Activated CD4-positive, alpha-beta T cell treated with anti-CD3 and anti-CD28 coated beads, Interleukin-10, Interleukin-2, amounts not matched to agents 100 ng/mL and 50 ng/mL, durations not matched to agents 16 hours and 8 hours (primary cell): ENCODE results near the gene SLC24A4.

Source experiments
- DNase-seq: peaks from one replicate; pipeline ENCODE4 v3.0.0-alpha.2; 2020

Gene SLC24A4

DNA sequence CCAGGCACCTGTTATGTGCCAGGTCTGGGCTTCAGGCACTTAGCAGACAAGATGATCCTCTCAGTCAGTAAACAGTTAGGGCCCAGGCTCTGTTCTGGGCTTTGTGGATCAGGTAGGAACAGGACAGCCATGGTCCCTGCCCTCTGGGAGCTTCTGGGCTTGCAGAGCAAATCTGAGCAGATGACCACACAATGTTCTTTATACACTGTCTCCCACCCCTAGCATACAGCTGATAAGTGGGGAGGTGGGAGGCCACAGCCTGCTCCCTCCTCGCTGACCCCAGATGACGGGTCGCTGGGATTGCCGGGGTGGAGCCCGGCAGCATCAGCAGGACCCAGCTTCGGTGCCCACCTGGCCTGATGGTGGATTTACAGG lies 137.6 kb downstream of the SLC24A4 start:
- no peak for DNase-seq

DNA sequence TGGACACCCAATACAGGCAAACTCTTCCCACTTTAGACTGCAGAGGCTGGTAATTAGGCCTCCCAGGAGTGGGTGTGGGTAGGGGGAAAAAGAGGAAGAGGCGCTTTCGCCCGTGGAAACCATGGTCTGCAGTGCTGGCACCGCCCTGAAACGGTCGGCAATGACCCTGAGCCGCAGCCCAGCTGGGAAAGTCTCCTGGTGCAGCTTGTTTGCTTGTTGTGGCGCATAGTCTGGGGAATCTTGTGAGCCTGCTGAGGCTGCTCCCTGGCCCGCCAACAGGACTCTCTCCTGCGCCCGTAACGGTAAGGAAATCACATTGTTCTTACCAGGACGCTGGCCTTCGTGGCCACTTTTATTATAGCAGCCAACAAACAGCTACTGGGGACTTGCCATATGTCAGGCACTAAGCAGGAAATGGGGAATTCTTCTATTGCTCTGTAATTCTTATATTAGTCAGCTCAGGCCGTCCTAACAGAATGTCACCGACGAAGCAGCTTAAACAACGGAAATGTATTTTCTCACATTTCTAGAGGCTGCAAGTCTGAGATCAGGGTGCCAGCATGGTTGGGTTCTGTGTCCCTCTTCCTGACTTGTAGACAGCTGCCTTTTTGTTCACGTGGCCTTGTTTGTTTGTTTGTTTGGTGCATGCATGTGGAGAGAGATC lies 138.1 kb downstream of the SLC24A4 start:
- DNase-seq: peak; percentile 68

DNA sequence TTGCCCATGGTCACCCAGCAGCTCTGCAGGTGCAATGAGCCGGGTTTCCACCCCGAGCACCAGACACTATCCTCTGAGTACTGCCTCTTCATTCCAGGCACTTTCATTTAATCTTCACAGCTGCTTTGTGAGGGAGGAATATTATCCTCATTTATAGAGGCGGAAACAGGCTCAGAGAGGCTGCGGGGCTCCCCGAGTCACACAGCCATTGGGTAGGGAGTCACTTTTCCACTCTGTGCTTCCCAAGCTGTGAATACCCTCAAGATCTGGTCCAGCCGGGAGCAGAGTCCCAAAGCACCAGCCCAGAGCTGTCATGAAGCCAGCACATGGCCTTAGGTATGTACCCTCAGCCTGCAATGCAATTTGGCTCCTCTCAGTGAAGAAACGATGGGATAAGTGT lies 138.9 kb downstream of the SLC24A4 start:
- no peak for DNase-seq

DNA sequence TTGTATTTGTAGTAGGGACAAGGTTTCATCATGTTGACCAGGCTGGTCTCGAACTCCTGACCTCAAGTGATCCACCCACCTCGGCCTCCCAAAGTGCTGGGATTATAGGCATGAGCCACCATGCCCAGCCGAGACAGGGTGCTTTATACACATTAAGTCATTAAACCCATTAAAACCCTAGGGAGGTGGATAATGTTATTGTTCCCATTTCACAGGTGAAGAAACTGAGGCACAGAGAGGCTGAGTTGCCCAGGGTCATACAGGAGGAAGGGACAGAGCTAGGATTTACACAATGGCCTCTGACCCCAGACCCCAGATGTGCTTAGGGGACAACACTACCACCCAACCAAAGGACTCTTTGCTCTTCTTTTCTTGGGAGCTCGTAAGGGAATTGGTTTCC lies 139.6 kb downstream of the SLC24A4 start:
- no peak for DNase-seq

DNA sequence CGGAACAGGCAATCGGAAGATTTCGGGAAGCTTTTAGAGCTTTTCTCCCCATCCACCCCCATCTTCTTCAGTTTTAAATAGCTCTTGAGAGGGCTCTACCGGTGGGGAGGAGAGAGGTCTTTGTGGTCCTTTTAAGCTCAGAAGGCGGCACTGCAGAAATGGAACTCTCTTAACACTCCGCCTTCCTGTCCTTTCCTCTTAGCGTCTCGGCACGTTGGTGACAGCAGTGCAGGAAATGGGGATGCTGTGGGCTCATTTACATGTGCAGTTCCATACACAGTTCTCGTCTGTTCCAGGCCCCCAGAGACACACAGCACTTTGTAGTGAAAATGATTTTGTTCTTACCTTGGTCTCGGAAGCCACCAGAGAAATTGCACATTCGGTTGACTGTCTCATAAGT lies 140.2 kb downstream of the SLC24A4 start:
- no peak for DNase-seq

DNA sequence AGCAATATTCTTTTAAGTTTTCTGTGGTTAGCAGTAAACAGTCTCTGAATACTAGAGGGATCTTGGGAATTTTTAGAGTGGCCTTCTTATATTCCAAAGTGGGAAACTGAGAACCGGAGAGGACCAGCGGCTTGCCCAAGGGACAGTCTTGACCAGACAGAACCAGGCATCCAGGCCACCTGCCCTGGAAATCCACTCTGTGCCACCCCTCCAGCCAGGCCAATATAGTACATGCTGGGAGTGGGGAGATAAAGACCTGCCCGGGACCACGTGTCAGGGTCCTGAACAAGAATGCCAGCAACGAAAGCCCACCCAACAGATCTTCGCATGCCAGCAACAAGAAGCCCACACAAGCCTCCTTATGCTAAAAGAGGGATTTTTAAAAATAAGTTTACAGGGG lies 141.2 kb downstream of the SLC24A4 start:
- no peak for DNase-seq

DNA sequence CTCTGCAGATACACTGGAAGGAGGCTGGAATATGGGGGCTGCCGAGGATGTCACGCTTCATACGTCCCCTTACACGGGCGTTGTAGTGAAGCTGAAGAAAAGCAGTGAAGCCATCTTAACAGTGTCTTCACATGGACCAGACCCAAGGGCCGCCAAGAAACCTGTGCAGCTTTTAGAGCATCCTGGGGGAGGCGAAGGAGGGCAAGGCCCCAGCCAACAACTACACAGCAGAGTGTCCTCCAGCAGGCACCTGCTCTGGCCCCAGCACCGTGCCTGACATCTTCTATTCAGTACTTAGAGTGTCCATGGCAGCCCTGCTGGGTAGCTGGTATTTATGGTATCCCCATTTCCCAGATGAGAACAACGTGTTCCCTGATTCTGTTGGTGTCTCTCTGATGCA lies 141.8 kb downstream of the SLC24A4 start:
- DNase-seq: no peak

DNA sequence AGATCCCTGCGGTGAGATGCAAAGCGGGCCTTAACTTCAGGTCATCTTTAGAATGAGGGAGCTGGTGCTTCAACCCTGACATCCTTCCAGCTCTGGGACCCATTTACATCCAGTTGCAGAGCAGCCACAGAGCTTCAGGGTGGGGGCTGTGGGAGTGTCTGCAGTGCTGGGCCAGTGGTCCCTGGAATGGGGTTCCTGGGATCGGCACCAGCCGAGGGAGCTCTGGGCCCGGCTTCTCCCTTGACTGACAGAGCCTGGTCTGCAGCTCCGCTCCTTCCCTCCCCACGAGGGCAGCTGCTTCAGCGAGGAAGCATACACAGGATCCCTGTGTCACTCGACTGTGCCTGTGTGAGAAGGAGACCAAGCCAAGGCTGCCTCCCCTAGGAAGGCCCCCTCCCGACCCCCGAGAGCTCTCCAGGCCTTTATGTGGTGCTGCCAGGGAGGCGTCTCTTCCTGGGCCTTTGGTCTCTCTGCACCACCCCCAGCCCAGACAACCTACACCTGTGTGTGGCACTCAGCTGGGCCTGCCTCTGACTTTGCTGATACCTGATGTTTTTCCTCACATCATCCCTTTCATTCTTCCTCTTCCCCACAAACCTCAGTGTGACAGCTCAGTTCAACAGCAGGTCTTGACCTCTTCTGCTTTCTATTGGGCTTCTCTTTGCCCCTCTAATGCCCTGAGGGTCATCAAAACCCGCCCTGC lies 142.5 kb downstream of the SLC24A4 start:
- DNase-seq: no peak

DNA sequence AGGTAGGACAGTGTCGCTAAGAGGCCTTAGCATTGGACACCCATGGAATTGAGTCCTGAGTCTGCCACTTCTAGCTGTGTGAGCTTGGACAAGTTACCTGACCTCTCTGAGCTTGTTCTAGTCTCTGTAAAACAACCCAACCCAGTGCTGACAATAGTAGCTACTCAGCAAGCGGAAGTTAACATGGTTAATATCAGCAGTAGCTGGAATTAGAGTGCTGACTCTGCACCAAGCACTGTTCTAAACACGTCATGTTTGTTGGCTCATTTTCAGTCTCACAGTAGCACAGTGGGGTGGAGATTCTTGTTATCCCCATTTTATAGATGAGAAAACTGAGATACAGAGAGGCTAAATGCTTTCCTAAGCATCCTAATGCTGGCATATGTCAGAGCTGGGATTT lies 143.1 kb downstream of the SLC24A4 start:
- DNase-seq: no peak

DNA sequence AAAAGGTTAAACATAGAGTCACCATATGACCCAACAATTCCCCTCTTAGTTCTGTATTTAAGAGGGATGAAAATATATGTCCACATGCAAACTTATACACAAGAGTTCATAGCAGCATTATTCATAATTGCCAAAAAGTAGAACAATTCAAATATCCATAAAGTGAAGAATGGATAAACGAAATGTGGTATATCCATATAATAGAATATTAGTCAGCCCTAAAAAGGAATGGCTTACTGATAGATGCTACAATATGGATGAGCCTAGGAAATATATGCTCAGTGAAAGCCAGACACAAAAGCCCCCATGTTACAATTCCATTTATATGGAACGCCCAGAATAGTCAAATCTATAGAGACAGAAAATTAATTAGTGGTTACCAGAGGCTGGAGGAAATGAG lies 146.6 kb downstream of the SLC24A4 start:
- no peak for DNase-seq

DNA sequence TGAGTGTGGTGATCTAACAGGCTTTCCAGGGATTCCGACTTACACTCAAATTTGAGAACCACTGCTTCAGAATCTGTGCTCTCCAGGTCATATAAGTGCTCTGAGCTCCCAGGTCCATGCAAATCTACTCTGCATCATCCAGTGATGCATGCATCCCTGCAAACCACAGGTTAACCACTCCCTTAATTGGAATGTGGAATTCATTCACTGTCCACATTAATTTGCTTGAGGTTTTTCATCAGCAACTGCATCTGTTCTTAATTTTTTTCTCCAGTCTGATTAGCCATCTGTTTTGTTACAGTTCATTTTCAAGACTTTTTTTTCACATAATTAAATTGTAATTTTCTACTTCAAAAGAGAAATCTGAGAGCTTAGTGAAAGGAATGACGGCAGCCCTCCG lies 147.2 kb downstream of the SLC24A4 start:
- no peak for DNase-seq

DNA sequence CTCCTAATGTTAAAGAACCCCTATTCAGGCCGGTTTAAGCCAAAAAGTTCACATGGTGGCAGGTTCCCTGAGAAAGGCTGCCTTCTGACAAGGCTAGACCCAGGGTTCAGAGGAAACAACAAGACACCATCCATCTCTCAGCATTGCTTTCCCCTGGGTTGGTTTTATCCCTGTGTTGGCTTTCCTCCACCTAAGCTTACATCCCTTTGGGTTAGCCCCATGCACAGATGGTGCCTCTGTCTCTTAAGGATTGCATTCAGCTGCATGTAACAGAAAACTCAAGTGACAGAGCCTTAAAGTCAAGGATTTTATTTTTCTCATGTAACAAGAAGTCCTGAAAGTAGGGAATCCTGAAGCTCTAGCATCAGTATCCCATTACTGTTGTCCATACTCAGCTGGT lies 147.8 kb downstream of the SLC24A4 start:
- DNase-seq: no peak

DNA sequence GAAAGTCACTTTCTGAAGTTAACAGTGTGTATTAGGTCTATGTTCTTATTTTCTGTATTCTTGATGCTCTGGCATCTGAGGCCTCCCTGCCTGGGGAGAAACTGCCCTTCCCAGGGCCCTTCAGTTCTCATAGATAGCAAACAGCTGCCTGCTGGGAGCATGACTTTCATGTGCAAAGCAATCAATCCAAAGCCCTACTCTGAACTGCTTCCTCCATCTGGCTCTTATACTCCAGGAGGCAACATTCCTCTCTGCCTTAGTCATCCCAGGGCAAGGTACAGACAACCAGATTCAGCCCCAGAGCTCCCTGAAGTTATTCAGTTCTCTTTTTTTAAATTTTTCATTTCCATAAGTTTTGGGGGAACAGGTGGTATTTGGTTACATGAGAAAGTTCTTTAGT lies 149.0 kb downstream of the SLC24A4 start:
- DNase-seq: no peak

DNA sequence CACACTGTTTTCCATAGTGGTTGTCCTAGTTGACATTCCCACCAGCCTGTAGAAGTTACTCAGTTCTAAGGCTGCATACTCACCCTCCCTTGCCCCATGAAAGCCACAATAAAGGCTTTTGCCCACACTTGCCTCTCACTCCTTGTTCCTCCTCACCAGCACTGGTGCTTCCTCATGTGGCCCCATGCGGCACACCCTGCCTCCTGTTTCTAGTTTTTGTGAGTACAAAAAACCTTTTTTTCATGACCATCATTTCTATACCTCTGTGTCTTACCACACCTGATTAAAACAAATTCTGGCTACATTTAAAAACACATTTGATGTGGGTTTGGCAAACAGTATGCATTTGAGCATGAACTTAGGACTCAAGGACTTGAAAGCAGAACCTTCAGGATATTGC lies 149.9 kb downstream of the SLC24A4 start:
- DNase-seq: no peak

DNA sequence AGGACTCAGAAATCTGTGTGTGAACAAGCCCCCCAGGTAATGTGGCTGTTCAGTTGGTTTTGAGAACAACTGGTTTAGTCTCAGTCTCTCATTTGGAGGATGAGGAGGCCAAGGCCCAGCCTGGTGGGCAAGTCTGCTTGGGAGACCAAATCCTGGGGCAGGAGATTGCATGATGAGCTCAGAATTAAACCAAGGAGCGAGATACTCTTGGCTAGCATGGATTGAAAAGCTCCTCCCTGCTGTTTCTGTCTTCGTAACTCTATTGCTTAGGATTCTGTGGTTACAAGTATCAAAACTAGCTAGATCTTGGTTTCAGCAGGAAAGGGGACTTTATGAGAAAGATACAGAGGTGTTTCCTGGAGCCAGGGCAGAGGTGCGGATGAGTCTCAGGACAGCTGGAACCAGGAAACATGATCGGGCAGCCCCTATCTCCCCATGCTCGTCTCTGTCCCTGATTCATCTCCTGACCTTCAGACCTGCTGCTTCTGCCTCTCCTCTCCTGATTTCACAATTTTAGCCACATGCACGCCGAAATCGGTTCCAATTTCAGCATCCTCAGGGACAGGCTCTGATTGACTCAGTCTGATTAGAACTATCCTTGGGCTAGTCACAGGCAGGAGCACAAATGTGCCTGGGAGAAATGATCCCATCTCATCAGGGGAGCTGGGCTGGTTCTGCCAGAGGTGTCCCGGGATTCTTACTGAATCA lies 150.4 kb downstream of the SLC24A4 start:
- DNase-seq: no peak

DNA sequence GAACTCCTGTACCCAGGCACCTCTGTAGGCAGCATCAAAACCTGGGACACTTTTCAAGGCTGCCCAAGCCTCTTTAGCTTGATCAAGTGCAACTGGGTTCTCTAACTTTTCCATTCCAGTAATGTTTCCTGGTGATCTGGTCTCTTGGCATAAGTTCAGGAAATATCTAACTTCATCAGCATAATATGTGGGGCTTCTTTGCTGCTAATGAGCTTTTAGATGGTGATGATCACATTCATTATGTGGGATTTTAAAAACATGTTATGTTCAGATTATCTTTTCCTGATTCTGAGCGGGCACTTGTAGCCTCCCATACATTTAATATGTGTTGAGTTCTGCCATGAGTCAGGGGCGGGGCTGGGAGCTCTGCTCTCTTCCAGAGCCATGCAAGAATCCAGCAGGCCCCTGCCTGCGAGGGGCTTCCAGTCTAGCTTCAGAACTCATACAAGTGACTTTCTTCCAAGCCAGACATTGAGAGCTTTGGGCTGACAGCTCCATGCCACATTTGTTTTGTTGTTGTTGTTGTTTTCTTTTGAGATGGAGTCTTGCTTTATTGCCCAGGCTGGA lies 151.1 kb downstream of the SLC24A4 start:
- DNase-seq: no peak

DNA sequence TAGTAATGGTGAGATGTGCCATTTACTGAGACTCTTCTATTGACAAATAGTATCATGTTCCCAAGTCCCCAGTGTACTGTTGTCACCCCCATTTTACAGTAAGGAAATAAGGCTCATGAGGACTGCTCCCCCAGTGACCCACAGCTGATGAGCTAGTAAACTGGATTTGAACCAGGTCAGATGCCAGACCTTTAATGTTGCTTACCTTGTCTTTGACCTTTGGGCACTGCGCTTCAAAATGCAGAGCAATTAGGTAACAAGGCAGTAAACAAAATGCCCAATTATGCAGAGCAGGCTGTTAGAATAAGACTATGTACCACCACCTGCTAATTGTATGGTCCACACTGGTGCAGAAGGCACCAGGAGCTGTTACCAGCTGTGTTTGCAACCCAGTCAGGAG lies 152.1 kb downstream of the SLC24A4 start:
- no peak for DNase-seq

DNA sequence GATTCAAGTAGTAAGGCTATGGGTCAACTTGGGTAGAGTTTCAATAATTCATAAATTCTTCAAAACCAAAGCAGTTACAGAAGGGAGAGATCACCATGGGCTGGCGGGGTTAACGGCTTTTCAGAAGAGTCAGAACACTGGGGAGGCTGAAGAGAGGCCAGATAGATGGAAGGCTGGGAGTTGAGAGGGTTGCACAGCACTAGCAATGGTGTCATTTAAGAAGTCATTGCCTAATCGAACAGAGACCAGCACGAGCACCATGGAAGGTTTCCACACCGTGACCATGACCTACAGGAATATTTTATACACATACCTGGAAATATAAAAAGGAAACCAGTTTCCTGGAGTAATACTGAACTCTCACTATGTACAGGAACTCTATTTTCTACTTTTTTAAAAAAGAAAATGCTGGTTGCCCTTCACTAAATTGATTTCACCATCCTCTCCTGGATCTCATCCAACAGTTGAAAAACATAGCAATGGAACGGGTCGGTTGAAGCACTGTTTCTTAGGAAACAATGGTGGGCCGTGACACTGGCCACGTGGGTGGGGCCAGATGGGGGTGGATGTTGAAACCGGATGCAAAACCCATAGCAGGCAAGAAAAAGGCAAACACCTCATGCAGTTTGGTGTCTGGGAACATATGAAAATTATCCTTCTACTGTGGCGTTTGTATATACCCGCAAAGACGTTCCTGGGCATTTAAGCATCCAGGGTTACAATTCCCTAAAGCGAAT lies 152.7 kb downstream of the SLC24A4 start:
- DNase-seq: no peak

DNA sequence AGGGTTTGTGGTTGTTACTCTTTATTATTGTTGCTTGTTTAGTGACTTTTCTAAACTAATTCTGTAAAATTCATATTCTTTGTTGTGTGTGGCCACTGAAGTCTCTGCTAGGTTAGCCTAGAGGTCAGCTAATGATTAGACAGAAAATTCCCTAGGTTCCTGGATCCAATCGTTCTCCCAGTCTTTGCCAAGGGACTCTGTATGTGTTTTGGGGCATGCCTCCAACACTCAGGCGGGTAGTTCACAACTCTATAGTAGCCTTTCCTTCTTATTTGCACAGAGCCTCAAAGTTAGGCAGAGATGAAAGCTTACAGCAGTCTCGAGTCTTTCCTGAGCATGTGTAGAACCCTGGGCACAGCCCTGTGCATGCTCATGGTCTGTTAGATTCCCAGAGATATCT lies 157.9 kb downstream of the SLC24A4 start:
- DNase-seq: no peak

DNA sequence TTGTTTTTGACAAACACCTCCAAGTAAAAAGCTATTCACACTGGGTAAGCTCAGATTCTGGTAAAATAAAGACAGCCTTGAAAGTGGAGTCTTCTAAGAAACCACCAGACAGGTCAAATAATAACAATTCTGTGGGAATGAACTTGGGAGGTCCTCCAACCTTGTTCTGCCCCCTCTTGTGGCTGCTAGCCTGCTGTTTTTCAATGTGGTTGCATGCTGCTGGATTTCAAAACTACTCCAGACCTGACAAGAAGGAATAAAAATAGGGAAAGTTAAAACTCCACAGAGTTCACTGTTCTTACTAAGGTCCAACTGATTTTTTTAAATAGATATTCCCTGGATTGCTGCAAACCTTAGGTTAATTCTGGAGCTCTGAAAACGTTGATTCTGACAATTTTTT lies 158.4 kb downstream of the SLC24A4 start:
- no peak for DNase-seq

DNA sequence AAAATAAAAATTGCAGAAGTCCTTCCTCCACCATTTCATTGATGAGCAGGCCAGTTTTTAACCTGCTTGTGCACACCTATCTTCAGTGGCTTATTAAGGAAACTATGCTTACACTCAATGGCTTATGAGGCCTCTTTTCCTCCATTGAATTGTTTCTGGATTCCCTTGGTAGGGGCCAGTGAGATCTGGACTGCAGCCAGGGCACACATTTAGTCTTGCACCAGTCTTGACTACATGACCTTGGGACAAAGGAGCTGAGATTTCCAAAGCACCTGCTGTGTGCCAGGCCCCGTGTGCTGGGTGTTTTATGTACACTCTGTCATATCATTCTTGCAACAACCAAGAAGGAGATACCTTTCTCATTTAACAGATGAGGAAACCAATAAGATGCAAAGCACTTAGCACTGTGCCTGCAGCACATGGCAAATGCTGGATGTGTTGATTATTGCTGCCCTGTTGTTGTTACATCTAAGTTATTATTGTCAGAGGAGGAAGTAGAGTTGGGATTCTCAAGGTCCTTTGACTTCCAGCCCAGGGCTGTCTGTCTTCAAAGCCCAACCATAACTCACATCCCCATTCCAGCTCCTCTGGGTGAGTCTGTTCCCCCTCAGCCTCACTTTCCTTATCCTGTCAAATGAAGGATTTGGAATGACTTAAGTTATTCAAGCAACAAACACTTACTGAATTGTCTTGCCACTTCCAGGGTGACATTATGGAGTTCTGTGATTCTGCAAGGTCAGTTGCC lies 159.0 kb downstream of the SLC24A4 start:
- DNase-seq: no peak

DNA sequence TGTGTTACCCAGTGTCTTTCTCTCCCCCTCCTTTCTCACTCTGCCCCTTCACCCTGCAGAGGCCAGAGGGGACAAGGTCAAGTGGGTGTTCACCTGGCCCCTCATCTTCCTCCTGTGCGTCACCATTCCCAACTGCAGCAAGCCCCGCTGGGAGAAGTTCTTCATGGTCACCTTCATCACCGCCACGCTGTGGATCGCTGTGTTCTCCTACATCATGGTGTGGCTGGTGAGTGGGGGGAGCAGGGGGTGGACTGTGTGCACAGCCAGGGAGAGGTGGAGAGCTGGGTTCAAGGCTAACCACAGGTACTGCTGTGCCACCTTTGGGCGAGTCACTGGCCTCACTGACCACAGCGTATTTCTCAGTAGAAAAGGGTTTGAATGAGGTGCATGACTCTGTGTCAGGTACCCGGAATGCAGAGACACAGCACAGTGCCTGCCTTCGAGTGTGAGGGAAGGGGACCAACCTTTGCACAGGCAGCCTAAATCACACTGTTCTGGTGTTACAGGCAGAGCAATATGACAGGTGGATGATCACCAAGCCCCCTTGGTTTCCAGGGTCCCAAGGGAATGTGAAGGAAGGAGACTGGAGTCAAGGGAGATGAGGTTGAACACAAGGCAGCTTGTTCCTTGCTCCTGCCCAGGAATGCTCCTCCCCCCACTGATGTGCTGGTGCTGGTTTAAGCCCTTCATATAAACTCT lies 159.8 kb downstream of the SLC24A4 start:
- no peak for DNase-seq
